T-helper 2 cell treated with Interferon-gamma antibody and Interleukin-4, amounts not matched to agents 100 ng/mL and 5 ng/mL, for 36 hours (primary cell): Measurements from ENCODE around the gene THOC3. TPM values are rescaled to one million over a fixed set of nuclear protein-coding genes. Genes with fewer than 3 reads are reported as not detected.
"Not testable (repeated sequence)": the region's sequence is repeated elsewhere in the genome, so short reads cannot be mapped to it uniquely, and the experiment has no call there.

Source experiments
- intact Hi-C: fragments of 100-400 bp; cut with micrococcal nuclease; formaldehyde crosslinking; loops from one replicate; pipeline ENCODE4 v1.15.1; 2023
- total RNA-seq: library from RNA; stranded (reverse); gene quantifications from 2 replicates; pipeline ENCODE4 v1.2.3, GENCODE V29; 2022

The THOC3 gene
- total RNA-seq, 1 donor from 2014 or later, result 105 TPM

DNA sequence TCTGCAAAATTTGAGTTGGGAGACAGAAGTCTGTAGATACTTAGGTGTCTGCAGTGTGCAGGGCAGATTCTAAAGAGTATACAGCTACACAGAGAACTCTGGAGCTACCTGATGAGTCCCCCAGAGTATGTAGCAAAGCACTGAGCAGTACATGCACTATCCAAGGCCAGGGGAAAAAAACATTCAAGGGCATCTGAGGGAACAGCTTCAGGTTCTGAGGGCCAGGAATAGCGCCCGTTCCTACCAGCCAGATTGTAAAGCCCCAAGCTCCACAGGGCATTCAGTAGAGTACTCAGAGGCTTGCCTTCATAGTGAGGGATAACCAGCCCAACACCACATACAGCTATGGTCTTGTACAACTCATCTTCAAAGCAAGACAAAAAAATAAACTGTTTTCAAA is 27.5 kb downstream of the THOC3 start:
- intact Hi-C loops, result not testable (repeated sequence)

DNA sequence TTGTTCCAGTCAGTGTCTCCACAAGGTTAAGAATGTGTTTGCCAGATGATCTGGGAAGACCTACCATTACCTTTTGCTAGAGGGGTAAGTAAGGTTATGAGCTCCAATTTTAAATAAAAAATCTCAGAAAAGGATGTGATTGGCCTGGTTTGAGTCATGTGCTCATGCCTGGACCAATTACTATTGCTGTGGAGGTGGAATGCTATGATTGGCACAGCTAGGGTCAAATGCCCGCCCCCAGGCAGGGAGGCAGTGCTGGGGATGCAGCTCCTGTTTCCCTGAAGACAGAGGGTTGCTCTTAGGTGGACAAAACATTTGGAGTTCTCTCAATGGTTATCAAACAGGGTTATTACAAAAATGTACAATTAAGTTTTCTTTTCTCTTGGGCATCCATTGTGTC is 29.6 kb downstream of the THOC3 start:
- intact Hi-C loops, result not testable (repeated sequence)

DNA sequence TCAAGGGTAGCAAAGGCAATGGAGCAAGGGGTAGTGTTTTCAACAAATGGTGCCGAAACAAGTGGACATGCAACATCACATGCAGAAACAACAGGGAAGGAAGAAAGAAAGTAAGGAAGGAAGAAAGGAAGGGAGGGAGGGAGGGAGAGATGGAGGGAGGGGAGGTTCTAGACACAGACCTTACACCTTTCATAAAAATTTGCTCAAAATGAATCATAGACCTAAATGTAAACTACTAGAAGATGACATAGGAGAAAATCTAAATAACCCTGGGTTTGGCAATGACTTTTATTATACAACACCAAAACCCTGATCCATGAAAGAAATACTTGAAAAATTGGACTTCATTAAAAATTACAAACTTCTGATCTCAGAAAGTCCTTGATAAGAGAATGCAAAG is 39.4 kb downstream of the THOC3 start:
- intact Hi-C loops, result not testable (repeated sequence)

DNA sequence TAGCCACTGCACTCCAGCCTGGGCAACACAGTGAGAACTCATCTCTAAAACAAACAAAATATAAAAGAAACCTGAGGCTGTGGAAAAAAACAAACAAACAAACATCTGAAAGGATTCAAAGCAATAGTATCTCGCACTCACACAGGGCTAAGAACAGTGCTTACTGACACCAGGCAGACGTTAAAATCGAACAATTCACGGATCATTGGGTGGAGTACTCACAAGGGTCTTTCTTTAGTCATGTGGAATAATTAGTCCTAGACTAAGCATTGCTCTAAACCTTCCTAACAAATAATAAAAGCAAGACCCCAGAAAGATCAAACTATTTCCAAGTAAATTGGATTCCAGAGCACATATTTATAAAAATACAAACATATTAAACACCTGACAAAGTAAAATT is 43.0 kb downstream of the THOC3 start:
- intact Hi-C loops, result not testable (repeated sequence)

DNA sequence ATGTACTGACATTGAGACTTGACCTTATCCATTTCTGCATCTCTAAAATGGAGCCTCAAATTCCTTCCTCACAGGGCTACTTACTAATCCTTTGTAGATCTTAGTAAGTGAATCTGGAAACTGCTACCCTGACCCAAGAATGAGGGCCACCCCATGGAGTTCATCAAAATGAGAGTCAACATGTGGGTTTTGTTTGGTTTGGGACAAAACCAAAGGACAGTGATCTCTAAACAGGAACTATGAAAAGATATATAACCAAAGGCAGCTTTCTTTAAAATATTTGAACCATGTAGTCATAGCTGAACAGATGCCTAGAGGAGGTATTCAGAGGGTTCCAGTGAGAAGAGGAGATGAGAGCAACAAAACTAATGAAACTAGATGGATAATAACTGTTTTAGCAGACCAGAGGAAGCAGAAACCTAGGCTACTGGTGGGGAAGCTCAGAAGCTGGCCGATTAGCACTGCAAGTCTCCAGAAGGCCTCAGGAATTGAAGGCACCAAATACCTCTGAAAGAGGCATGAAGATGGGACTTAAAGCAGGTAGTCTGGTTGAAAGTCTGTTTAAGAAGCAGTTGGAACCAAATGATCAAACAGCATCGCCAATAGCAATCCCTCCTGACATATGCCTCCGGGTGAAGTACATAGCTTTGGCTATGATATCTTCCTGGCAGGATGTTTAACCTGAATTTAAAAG is 45.8 kb downstream of the THOC3 start:
- intact Hi-C loops, result no loop called here

DNA sequence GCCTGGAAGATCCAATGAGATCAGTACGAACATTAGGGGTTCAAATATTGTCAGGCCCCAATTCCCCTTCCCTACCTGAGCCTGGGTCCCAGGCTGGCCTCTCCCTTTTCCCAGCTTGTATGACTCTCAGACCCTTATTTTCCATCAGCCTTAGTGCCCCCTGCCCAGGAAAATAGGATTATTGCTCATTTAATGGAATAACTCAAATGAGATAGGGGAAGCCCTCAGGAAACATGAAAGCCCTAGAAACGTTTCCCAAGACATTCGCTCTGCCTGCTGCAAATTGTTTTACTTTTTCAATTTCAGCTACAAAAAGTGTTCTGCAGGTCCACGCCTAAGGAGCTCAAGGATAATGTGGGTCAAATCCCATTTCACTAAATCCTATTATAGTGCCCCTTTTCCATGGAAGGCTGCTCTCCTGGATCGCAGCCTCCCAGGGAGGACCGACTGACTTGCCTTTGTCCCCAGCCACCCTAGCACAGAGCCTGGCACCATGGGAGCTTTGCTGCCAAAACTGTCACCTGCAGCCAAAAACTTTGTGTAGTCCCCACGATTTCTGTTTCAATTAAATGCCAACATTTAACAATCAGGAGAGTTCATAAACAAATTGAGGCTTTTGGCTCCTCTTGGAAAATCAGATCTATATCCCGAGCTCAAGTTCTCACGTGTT is 46.9 kb downstream of the THOC3 start:
- intact Hi-C loops, result no loop called here

DNA sequence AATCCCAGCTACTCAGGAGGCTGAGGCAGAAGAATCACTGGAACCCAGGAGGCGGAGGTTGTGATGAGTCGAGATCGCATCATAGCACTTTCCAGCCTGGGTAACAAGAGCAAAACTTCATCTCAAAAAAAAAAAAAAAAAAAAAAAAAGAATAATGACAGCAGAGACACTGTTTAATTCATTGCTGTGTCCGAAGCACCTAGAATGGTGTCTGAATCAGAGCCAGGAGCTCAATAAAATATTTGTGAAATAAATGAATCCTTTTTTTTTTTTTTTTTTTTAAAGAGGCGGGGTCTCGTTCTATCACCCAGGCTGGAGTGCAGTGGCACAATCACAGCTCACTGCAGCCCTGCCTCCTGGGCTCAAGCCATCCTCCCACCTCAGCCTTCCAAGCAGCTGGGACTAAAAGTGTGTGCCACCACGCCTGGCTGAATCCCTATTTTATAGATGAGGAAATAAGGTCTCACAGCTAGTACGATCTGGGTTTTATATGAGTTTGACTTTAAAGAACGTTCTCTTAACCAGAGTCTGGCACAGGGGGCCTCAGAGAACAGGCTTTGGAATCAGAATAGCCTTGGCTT is 47.8 kb downstream of the THOC3 start:
- intact Hi-C loops, result no loop called here

DNA sequence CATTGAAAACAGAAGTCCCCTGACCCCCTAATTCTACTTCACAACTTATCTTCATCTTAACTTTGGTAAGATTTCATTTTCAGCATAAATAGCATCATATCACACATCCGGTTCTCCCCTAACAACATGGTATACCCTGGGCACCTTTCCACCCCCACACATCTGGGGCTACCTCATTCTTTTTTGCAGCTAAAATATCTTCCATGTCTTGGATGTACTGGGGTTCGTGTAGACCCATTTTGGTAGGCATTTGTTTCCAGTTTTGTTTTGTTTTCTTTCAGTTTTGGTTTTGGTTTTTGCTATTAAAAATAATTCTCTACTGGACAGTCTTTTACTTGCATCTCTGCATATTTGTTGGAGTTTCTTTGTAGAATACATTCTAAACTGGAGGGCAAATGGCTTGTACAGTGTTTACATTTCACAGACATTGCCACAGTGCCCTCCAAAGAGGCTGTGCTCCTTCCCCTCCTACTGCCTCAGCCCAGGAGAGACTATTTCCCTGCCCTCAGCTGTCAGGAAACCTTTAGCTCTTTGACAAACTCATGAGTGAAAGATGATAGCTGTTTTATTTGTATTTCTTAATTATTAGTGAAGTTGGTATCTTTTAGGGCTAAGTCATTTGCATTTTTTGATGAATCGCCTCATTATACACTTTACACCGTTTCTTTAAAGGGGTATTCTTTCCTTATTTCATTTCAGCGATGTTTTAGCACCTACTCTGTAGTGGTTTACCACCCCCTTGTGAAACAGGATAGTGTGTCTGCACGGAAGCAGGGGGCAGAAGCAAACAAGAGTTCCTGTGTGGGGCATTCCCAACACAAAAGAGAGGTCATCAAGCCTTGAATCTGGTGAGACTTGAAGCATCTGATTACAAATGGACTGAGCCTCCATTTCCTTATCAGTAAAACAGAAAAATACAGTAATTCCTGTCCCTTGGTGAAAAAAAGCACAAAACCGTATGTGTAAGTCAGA is 52.8 kb downstream of the THOC3 start:
- intact Hi-C loops, result not testable (repeated sequence)

DNA sequence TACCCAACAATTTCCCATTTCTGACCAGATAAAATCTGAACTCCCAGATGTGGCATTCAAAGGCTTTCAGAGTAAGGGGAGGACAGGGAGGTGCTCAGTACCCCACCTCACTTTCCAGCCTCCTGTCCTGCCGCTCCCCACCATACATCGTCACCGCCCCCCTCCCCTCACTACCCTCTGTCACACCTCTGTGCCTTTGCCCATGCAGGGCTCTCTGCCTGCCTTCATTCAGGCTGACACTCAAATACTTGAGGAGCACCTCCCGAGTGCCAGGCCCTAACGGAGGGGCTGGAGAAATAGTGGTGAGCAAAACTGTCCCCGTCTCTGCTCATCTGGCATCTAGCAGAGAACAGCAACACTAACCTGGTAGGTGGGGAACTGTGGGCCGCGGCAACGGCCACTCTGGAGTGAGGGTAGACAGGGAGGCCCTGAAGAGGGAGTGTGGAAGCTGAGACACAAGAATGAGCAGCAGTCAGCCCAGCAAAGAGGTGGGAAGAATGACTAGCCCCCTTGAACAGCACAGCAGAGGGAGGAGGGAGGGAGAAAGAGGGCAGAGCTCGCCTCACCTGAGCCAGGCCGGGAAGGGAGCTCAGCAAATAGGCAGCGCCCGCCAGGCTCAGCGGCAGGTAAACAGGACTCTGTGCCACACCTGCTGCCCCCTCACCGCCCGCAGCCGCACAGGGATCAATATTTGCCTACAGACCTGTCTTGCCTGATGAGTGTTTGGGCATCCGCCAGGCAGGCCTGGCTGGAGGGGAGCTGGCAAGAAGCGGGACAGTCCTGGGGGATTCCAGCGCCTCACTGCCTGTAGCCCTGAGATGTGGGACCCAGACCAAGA is 54.1 kb downstream of the THOC3 start:
- intact Hi-C loops, result not testable (repeated sequence)

DNA sequence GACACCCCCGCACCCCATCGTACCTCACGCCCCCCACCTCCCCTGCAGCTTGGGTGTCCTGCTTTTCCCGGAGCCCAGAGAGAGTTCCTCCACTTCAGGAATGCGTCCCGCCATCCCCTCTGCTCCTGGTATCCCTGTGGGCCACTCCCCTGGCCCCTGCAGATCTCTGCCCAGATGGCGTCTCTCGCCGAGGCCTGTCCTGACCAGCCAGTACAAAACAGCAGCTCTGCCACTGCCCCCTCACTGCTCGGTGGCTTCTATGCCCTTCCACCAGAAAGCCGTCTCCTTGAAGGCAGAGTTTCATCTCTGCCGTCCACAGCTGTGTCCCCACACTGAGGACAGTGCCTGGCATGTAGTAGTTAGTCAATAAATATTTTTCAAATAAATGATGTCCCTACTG is 58.0 kb downstream of the THOC3 start:
- intact Hi-C loops, result not testable (repeated sequence)

Other genes with a start within 250 kb of the THOC3 start
- gene CPLX2, start 96.7 kb downstream of the THOC3 start, total RNA-seq, result not detected in 2 replicates